GM12878 (cell line): Measurements from ENCODE around the gene NPB. TPM values are rescaled to one million over a fixed set of nuclear protein-coding genes. Genes with fewer than 3 reads are reported as not detected.

Experiments used
- CBFB ChIP-seq: IDR thresholded peaks from 2 replicates; pipeline ENCODE4 v1.6.1; 2016; ENCODE audit warnings: antibody characterized with exemption, low read depth
- CEBPB ChIP-seq, 2 experiments: fragments of 150-350 bp in 1 of 2; IDR thresholded peaks; 2 replicates each; pipeline ENCODE4 v1.6.1; 2012 to 2014; ENCODE audit warnings: low read depth in 2 of 2, low read length in 2 of 2, borderline replicate concordance in 1 of 2, inconsistent platforms in 1 of 2
- EZH2 ChIP-seq: IDR thresholded peaks from 2 replicates; pipeline ENCODE4 v1.6.1; 2012; ENCODE audit warnings: low read depth, mild to moderate bottlenecking, control low read depth, inconsistent platforms, low read length, borderline replicate concordance; ENCODE audit not compliant: control insufficient read depth
- KDM1A ChIP-seq: fragments of 200-600 bp; sonication (generic); IDR thresholded peaks from 2 replicates; pipeline ENCODE4 v1.6.1; 2016; ENCODE audit warnings: borderline replicate concordance
- MTA2 ChIP-seq: fragments of 450-650 bp; IDR thresholded peaks from 2 replicates; pipeline ENCODE4 v1.6.1; 2016; ENCODE audit warnings: low read depth, mild to moderate bottlenecking, moderate library complexity
- MXI1 ChIP-seq: fragments of 150-350 bp; IDR thresholded peaks from 2 replicates; pipeline ENCODE4 v1.6.1; 2011; ENCODE audit warnings: low read depth, mild to moderate bottlenecking, inconsistent platforms, low read length, improper control_type of control experiment
- NR2C1 ChIP-seq: fragments of 450-650 bp; IDR thresholded peaks from 2 replicates; pipeline ENCODE4 v1.6.1; 2017; ENCODE audit warnings: antibody characterized with exemption, mild to moderate bottlenecking, moderate library complexity
- PAX8 ChIP-seq: fragments of 450-650 bp; IDR thresholded peaks from 2 replicates; pipeline ENCODE4 v1.6.1; 2017; ENCODE audit warnings: mild to moderate bottlenecking, moderate library complexity
- SIX5 ChIP-seq: IDR thresholded peaks from 2 replicates; pipeline ENCODE4 v1.6.1; 2011; ENCODE audit warnings: mild to moderate bottlenecking, low read depth, low read length, moderate library complexity; ENCODE audit not compliant: severe bottlenecking
- STAT3 ChIP-seq: IDR thresholded peaks from 2 replicates; pipeline ENCODE4 v1.6.1; 2011; ENCODE audit warnings: low read depth, low read length, improper control_type of control experiment
- SUPT20H ChIP-seq: IDR thresholded peaks from 2 replicates; pipeline ENCODE4 v1.6.1; 2011; ENCODE audit warnings: low read depth, mild to moderate bottlenecking, low read length, moderate library complexity, borderline replicate concordance; ENCODE audit not compliant: control insufficient read depth
- ZNF274 ChIP-seq: IDR thresholded peaks from one replicate; pipeline ENCODE4 v1.8.0; 2011; ENCODE audit not compliant: insufficient read length, insufficient read depth
- polyA plus RNA-seq, 11 experiments: library from polyadenylated mRNA; depleted of rRNA in 4 of 11; unstranded in 6 of 11; stranded (reverse) in 5 of 11; fragments of >200 nt; fragmentation: Nextera tagmentation in 4 of 11; fragmentation: Illumina TruSeq in 1 of 11; extraction: Ambion mirVana in 4 of 11; extraction: Trizol in 1 of 11; gene quantifications; 1 replicate in 1 of 11; 2 replicates in 10 of 11; pipeline versions ENCODE4 v1.2.1 to v1.2.3, GENCODE V29; 2011 to 2016; ENCODE audit warnings: inconsistent platforms in 2 of 11, missing spikeins in 2 of 11, low read depth in 1 of 11
- total RNA-seq, 4 experiments: library from RNA; depleted of rRNA in 3 of 4; stranded (reverse); fragments of >200 nt in 3 of 4; fragmentation: Illumina TruSeq in 1 of 4; extraction: Trizol in 1 of 4; gene quantifications; 2 replicates each; pipeline versions ENCODE4 v1.2.1 to v1.2.3, GENCODE V29; 2013 to 2021
- TF ChIP-seq, protein P1 (sequence below): fragments of 450-650 bp; IDR thresholded peaks from 2 replicates; pipeline ENCODE4 v1.6.1; 2016; ENCODE audit warnings: mild to moderate bottlenecking
- TF ChIP-seq, protein P2 (sequence below): IDR thresholded peaks from 2 replicates; pipeline ENCODE4 v1.6.1; 2012; ENCODE audit warnings: low read depth, low read length, improper control_type of control experiment
- TF ChIP-seq, protein P3 (sequence below): fragments of 450-650 bp; IDR thresholded peaks from 2 replicates; pipeline ENCODE4 v1.6.1; 2014; ENCODE audit warnings: mild to moderate bottlenecking
- TF ChIP-seq, protein P4 (sequence below): fragments of 150-350 bp; IDR thresholded peaks from 2 replicates; pipeline ENCODE4 v1.6.1; 2016; ENCODE audit warnings: low read depth, low read length
- TF ChIP-seq, protein P5 (sequence below): IDR thresholded peaks from 2 replicates; pipeline ENCODE4 v1.6.1; 2012; ENCODE audit warnings: improper control_type of control experiment, low read depth, low read length; ENCODE audit not compliant: insufficient replicate concordance

Gene NPB
- total and polyA plus RNA-seq, 10 of the 15 experiments (the other 5 are each of a cell fraction or from before 2014, with no cell fraction given), result 0.03 to 0.40 (median 0.15) TPM; not detected in 2

DNA sequence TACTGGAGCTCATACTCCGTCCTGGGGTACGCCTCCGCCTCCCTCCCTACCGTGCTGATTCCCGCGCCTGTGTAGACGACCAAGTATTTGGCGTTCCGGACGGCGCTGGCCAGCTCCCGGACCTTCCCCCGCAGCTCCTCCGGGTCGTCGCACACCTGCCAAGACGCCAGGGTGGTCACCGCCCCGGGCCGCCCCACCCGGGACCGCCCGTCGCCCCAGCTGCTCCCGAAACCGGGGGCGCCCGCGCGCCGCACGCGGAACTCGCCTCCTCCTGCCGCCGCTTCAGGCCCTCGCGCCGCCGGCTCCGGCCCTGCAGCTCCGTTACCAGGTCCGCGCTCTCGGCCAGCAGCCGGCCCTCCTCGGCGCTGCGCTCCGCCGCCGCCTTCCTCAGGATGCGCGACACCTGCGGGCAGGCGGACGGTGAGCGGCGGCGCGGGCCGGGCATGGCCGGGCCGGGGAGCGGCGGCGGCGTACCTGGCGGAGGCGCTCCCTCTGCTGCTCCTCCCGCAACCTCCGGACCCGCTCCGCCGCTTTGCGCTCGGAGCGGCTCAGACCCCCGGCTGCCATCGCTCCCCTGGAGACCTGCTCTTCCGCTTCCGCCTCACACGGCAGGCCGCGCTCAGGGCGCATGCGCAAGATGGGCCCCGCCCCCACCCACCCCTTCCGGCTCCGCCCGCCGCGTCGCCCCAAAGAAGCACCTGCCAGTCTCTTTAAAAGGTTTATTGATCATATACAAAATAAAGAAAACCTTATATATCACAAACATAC lies 15.7 kb downstream of the NPB start, which contains the start of gene SIRT7 (continued):
- TF ChIP-seq MXI1 (peak; percentile 51; the same call in 1 of the 2 replicates), EZH2 (no peak), CBFB (no peak), SIX5 (no peak), SUPT20H (no peak), KDM1A (no peak), CEBPB (IDR thresholded peaks at IDR 0.05; ENCODE audit: borderline replicate concordance in 1 of 2, low read depth in 2 of 2, low read length in 2 of 2) (no peak), MTA2 (no peak), NR2C1 (peak; percentile 38; the same call in 1 of the 2 replicates), PAX8 (no peak), STAT3 (no peak), ZNF274 (no peak)
- TF ChIP-seq, protein P1, sequence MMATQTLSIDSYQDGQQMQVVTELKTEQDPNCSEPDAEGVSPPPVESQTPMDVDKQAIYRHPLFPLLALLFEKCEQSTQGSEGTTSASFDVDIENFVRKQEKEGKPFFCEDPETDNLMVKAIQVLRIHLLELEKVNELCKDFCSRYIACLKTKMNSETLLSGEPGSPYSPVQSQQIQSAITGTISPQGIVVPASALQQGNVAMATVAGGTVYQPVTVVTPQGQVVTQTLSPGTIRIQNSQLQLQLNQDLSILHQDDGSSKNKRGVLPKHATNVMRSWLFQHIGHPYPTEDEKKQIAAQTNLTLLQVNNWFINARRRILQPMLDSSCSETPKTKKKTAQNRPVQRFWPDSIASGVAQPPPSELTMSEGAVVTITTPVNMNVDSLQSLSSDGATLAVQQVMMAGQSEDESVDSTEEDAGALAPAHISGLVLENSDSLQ, result no peak
- TF ChIP-seq, protein P2, sequence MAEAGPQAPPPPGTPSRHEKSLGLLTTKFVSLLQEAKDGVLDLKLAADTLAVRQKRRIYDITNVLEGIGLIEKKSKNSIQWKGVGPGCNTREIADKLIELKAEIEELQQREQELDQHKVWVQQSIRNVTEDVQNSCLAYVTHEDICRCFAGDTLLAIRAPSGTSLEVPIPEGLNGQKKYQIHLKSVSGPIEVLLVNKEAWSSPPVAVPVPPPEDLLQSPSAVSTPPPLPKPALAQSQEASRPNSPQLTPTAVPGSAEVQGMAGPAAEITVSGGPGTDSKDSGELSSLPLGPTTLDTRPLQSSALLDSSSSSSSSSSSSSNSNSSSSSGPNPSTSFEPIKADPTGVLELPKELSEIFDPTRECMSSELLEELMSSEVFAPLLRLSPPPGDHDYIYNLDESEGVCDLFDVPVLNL, result no peak
- TF ChIP-seq, protein P3, sequence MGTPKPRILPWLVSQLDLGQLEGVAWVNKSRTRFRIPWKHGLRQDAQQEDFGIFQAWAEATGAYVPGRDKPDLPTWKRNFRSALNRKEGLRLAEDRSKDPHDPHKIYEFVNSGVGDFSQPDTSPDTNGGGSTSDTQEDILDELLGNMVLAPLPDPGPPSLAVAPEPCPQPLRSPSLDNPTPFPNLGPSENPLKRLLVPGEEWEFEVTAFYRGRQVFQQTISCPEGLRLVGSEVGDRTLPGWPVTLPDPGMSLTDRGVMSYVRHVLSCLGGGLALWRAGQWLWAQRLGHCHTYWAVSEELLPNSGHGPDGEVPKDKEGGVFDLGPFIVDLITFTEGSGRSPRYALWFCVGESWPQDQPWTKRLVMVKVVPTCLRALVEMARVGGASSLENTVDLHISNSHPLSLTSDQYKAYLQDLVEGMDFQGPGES, result no peak
- TF ChIP-seq, protein P4, sequence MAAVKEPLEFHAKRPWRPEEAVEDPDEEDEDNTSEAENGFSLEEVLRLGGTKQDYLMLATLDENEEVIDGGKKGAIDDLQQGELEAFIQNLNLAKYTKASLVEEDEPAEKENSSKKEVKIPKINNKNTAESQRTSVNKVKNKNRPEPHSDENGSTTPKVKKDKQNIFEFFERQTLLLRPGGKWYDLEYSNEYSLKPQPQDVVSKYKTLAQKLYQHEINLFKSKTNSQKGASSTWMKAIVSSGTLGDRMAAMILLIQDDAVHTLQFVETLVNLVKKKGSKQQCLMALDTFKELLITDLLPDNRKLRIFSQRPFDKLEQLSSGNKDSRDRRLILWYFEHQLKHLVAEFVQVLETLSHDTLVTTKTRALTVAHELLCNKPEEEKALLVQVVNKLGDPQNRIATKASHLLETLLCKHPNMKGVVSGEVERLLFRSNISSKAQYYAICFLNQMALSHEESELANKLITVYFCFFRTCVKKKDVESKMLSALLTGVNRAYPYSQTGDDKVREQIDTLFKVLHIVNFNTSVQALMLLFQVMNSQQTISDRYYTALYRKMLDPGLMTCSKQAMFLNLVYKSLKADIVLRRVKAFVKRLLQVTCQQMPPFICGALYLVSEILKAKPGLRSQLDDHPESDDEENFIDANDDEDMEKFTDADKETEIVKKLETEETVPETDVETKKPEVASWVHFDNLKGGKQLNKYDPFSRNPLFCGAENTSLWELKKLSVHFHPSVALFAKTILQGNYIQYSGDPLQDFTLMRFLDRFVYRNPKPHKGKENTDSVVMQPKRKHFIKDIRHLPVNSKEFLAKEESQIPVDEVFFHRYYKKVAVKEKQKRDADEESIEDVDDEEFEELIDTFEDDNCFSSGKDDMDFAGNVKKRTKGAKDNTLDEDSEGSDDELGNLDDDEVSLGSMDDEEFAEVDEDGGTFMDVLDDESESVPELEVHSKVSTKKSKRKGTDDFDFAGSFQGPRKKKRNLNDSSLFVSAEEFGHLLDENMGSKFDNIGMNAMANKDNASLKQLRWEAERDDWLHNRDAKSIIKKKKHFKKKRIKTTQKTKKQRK, result no peak
- TF ChIP-seq, protein P5, sequence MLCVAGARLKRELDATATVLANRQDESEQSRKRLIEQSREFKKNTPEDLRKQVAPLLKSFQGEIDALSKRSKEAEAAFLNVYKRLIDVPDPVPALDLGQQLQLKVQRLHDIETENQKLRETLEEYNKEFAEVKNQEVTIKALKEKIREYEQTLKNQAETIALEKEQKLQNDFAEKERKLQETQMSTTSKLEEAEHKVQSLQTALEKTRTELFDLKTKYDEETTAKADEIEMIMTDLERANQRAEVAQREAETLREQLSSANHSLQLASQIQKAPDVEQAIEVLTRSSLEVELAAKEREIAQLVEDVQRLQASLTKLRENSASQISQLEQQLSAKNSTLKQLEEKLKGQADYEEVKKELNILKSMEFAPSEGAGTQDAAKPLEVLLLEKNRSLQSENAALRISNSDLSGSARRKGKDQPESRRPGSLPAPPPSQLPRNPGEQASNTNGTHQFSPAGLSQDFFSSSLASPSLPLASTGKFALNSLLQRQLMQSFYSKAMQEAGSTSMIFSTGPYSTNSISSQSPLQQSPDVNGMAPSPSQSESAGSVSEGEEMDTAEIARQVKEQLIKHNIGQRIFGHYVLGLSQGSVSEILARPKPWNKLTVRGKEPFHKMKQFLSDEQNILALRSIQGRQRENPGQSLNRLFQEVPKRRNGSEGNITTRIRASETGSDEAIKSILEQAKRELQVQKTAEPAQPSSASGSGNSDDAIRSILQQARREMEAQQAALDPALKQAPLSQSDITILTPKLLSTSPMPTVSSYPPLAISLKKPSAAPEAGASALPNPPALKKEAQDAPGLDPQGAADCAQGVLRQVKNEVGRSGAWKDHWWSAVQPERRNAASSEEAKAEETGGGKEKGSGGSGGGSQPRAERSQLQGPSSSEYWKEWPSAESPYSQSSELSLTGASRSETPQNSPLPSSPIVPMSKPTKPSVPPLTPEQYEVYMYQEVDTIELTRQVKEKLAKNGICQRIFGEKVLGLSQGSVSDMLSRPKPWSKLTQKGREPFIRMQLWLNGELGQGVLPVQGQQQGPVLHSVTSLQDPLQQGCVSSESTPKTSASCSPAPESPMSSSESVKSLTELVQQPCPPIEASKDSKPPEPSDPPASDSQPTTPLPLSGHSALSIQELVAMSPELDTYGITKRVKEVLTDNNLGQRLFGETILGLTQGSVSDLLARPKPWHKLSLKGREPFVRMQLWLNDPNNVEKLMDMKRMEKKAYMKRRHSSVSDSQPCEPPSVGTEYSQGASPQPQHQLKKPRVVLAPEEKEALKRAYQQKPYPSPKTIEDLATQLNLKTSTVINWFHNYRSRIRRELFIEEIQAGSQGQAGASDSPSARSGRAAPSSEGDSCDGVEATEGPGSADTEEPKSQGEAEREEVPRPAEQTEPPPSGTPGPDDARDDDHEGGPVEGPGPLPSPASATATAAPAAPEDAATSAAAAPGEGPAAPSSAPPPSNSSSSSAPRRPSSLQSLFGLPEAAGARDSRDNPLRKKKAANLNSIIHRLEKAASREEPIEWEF, result no peak
